Activated CD4-positive, alpha-beta T cell treated with anti-CD3 and anti-CD28 coated beads, Interleukin-2, amount 50 U/mL, for 48 hours (primary cell): ENCODE results near the gene ATP5PD.

ENCODE experiments used
- DNase-seq, 2 experiments: peaks; one replicate each; pipeline ENCODE4 v3.0.0-alpha.2; 2020

Gene ATP5PD

DNA sequence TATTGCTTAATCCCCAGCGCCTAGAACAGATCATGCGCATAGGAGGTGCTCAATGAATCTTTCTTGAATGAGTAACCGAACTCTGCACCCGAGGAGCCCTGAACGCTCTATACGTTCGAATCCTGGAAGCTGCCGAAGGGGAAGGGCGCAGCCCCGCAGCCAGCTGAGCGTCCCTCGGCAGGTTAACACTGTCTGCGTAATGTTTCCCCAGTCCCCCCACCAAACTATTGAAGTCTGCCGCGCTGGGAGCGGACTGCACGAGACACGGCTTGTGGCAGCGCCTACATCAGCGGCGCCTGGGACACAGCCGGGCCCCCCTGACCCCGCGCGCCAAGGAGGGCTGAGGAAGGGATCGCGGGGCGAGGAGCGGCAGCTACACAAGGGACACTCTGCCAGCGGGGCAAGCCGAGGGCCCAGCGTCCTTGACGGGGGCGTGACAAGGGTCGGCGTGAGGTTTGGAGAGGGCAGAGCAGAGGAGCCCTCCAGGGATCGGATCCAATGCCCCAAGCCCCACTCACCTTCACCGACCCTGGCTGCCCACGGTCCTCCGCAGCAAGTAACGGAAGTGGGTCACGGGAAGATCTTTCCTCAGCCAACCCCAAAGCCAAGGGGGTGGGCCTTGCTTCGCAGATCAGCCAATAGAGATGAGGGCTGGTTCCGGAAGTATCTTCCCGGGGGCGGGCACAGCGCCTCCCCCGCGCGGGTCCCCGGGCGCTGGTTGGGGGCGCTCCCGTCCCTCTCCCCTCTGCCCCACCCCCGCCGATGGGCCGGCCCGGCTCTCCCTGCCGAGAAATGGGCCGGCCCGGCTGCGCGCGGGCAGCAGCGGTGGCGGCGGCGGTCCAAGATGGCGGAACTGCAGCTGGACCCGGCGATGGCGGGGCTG is at the start of gene ATP5PD, which contains the start of gene KCTD2:
Gene ATP5PD (minus strand): TSS at position 563 of the 883 bp plus-strand sequence. CDS start 4,319 bp downstream, outside the sequence.
Gene KCTD2 (plus strand): TSS at position 819 of the 883 bp plus-strand sequence. CDS start 26 bp downstream, at position 845.
- peak; percentile 95 to 97 for DNase-seq

DNA sequence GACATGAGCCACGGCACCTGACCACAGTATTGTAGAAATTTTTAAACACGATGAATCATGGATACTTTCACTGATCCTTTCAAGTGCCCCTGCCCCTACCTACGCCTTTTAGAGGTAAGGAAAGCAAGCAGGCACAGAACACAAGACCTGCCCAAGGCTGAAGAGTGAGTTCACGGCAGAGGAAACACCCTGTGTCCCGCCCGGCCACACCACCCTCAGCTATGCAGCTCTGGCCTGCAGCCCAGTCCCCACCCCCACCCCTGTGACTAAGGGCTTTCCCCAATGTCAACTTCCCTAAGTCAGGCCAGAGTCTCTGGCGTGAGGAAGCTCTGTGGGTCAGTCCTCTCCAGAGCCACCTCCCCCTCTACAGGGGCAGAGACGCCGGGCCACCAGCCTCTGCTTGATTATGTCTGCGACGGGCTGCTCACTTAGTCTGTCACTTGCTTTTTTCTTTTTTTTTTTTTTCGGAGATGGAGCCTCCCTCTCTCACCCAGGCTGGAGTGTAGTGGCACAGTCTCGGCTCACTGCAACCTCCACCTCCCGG is 49.4 kb upstream of the ATP5PD start:
- DNase-seq, result no peak

DNA sequence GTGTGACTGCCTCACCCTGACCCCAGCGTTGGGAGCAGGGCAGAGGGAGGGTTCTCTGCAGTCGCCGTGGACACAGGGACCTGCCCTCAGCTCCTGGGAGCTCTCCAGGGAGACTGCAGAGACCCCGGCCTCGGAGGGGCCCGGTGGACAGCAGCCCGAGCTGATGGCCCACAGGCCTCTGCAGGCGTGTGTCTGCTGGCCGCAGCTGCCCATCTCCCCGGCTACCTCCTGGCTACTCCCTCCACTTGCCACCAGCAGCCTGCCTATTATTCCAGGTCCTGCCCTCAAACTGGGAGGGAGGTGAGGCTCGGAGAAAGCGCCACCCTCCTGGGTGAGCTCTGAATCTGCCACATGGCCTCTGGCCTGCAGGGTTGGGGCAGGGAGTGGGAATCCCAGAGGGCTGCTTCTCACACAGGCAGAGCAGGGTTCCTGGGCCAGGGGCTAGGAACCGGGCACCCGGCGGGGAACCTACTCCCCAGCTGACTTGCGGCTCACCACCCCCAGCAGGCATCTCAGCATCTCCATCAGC is 48.2 kb upstream of the ATP5PD start:
- no peak for DNase-seq

DNA sequence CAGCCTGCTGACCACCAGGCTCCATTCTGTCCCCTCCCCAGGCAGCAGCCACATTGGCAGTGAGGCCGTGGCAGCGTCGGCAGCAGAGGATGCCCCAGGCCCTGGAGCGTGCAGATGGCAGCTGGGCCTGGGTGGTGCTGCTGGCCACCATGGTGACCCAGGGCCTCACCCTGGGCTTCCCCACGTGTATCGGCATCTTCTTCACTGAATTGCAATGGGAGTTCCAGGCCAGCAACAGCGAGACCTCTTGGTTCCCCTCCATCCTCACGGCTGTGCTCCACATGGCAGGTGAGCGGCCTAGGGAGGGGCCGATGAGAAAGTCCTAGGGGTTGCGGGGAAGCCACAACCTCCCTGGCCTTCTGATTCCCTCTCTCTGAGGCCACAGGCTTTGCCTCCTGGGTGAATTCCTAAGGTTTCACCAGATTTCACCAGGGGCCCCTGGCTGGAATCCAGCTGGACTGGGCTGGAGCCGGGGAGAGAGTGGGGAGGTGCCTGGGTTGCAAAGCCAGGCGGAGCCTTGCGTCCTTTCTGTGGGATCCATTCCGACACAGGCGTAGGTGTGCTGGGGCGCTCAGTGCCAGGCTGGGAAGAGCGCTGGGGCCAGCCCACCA is 46.9 kb upstream of the ATP5PD start:
- DNase-seq, result no peak

DNA sequence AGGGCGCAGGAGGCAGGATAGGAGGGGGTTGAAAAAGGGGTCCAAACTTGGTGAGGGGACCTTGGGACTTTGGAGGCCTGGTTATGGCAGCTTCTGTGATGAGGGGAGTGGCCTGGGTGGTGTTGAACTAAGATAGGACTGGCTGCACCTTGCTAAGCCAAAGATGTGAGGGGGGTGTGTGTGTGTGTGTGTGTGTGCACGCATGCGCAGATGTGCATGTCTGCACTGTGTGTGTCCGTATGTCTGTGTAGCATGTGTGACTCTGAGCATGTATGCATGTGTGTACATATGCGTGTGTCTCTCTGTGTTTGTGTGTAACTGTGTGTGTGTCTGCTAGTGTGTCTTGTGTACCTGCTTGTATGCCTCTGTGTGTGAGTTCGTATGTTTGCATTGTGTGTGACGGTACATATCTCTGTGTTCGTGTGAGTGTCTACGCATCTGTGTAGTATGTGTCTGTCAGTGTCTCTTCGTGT is 45.1 kb upstream of the ATP5PD start:
- no peak for DNase-seq

DNA sequence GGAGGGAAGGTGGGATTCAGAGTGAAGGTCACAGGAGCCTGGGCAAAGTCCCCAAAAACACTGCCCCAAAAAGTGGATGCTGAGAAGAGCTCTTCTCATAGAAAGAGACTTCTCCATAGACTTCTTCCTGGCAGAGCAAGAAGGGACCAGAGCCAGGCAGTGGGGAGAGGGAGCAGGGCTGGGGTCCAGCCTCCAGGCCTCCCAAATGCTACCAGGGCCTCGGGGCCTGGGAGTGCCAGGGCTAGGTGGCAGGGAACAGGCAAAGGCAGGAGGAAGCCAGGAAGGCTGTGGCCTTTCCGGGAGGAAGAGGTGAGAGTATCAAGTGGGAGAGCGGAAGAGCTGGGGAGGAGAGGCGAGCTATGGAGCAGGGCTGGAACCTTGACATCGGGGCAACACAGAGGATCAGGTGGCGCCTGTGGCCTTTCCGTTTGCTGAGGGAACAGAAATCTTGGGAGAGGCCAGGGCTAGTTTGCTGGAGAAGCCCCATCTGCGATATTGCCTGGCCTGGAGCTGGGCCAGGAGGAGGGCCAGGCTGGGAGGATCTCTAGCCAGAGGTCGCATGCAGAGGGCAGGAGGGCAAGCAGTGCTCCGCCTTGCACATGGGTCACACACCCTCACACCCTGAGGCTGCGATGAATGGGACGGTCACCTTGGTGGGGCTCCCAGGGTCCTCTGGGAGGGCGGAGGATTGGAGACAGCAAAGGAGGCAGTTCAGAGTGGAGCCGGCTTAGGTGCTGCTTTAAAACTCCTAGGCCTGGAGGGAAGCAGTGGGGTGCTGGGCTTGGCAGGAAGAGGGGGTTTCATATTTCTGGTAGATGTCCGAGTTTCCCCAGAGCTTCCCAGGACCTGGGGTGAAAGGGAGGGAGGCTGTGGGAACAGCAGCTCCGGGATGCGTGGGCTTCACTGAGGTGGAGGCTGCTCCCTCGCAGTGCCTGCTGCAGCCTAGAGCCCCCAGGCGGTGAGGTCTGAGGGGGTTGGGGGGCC is 44.4 kb upstream of the ATP5PD start:
- DNase-seq, result no peak

DNA sequence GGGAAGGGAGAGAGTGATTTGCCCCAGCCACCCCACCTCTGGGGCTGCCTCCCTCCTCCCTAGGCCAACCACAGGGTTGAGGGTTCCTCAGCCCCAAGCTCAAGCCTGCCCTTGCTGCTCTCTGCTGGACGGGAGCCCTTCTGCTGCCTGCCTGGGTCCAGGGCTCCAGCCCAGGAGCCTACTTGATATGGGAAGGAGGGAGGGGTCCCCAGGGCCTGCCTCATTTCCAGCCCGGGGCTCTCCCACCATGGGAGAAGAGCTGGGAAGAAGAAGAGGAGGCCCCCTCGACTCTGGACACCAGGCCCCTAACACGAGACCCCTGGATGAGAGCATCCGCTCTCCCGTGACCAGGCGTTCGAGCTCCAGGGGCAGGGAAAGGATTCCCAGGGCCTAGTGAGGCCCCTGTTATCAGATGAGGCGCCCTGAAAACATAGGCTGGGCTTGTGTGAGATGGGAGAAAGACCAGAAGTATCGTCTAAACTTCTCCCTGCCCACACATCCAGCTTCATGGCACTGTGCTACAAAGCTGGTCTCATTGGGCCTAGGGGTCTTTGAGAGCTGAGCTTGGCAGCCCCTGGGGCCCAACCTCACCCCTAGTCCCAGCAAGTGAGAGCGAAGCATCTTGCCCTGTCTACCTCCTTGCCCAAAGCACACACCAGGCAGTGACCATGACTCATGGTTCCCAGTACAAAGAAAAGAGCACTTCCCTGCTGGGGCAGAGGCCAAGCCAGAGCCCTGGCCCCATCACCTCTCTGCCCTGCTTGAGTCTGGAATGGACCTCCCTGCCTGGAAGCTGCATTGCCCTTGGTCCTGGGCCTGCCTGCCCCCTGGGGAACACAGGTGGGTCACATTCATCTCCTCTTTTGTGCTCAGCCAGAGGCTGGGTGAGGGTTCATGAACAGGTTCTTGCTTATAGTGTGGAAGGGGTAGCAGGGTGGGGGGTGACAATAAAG is 42.0 kb upstream of the ATP5PD start:
- peak in 1 of 2 experiments; percentile 26 for DNase-seq

DNA sequence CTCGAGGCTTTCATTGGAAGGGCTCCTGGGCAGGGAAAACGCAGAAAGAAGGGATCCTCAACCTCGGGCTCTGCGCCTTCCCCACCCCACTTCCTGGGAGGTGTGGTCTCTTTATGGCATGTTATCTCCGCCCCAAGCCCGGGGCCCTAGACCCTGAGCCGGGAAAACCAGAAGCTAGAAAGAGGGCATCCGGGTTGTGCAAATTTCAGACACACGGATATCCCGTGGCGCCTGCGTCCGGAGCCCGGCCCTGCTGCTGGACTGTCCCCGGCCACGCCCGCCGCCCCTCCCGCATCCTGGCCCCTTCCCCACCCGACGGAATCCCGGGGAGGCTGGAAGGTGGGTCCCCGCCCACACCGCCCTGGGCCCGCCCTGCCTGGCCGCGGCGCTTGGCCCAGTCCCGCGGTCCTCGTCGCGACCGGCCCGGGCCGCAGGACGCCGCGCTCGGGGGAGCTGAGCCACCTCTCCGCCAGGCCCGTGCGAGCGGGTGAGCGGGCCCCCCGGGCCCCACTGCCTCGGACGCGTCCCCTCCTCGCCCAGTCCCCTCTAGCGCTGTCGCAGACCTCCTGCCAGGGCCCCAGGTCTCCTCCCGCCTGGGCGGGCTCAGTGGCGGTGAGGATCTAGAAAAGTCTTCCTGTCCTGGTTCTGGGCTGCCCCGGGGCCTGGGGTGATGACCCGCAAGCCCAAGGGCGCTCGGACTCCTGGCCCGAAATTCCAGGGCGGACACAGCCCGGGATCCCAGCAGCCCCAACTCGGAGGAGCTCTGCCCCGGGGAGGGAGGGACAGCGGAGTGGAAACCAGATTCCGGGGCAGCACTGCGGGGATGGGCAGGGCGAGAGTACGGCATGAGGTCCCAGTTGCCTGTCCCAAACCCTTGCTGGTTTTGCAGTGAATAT is 41.0 kb upstream of the ATP5PD start, which contains the start of gene SLC16A5:
Gene SLC16A5 (plus strand): TSS at position 397 of the 896 bp plus-strand sequence. CDS start 5,683 bp downstream, outside the sequence.
- peak; percentile 58 to 69 for DNase-seq

DNA sequence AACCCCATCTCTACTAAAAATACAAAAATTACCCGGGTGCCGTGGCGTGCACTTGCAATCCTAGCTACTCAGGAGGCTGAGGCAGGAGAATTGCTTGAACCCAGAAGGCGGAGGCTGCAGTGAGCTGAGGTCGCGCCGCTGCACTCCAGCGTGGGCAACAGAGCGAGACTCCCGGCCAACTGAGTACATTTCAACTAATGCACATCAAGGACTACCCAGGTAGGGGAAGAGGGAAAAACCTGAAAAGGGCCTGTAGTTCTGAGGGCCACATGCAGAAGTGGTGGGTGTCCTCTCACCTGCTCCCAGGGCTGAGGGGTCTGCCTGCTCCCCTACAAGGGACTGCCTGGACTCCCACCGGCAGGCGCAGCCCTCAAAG is 40.4 kb upstream of the ATP5PD start:
- DNase-seq, result no peak

DNA sequence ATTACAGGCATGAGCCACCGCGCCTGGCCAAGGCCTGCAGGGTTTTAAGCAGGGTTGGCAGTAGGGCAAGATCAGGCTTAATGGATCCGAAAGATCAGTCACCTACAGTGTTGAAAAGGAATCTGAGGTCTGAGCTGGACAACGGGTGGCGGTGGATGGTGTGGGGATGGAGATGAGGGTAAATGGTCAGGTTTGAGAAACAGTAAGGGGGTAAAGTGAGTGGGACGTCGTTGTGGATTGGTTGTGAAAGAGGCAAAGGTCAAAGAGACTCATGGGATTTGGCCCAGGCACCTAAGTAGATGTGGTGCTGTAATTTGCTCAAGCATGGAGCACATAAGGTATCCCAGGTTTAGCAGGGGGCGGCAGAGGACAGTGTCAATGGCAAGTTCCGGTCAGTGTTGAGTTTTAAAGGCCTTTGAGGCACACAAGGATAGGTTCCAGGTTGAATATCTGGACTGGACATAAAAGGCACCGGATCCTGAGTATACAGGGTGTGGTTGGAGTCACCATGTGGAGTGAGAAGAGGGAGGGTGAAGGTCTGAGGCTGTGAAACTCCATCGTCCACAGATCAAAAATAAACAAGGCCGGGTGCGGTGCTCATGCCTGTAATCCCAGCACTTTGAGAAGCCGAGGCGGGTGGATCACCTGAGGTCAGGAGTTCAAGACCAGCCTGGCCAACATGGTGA is 39.9 kb upstream of the ATP5PD start:
- no peak for DNase-seq

DNA sequence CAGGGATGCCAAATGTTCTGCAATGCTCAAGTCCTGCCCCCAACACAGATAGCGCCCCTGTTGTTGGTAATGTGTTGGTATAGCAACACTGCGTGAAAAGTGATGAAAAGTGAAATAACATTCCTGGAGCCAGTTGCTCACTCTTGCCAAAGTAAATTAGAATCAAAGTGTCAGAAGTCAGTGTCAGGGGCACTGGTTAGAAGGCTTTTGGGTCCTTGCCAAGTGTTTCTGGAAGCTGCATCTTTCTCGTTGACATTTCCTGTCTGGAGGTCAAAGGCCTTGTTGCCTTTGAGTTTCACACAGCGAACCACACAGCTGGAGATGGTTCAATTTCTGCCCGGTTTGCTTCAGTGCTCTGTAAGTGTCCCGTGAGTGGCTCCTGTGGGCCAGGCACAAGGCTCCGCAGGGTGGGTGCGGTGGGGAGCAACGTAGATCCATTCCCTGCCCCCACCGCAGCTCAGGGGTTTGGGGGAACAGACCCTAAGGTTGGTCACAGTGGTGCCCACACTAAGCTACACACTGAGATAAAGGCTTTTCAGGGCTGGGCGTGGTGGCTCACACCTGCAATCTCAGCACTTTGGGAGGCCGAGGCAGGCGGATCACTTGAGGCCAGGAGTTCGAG is 37.4 kb upstream of the ATP5PD start:
- DNase-seq, result no peak

DNA sequence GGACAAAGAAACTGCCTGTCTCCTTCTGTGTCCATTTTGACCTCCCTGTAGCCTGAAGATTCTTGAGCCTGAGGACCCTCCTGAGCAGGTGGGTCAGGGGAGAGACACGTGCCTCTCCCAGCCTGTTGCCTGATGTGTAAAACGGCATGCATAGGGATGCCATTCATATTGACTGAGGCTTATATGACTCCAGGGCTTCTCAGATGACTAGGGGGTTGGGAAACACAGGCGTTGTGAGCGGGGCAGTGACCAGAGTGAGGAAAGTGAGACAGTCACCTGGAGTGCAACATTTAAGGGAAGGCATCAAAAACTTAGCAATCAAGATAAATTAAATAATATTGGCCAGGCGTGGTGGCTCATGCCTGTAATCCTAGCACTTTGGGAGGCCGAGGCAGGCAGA is 35.9 kb upstream of the ATP5PD start:
- DNase-seq, result no peak

DNA sequence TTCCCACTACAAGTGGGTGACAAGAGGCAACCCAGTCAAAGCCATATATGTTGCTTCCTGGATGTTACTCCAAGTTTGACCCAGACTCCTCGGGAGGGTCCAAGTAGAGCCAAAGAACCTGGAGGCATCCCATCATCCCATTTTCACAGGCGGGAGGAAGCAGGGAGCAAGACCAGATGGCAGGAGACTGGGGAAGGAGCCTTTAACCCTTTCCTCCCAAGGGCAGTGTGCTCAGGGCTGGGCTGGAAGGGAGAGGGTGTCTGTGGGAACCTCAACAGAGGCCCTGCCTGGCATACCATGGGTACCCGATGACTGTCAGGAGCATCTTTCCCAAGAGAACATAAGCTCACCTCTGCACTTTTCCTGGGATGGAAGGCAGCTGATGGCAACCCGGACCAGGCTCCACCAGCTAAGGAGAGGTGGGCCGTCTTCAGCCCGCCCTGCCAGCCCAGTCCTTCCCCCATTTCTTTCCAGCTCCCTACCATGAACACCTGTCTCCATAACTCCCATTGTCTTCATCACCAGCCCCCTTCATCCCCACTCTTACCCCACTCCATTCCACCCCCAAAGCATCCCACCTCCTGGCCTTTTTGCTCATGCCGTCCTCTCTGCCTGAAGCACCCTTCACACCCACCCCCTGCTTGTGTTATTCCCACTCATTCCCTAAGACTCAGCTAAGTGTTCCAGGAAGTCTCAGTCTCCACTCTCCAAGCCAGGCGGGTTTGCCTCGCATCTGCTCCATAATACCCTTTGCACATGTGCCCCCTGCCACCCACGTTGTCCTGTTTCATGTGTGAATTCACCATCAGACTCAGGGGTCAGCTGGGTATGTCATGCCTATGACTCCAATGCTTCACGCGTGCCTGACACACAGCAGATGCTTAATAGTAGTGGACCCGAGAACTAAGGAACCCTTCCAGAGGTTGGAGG is 35.1 kb upstream of the ATP5PD start:
- DNase-seq, result no peak

DNA sequence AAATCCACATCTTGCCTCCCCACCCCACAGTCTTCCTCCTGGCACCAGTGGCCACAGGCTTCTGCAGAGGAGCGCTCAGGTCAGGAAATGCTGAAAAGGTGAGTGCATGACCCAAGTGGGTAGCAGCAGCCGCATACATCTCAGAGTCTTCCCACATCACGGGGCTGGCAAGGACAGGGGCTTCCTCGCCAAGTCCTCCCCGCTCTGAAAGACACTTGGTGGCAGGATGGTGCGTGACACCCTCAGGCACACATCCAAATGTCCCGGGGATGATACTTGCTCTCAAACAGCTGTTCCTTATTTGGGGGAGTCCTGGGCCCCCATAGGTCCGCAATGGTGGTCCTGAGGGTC is 32.2 kb upstream of the ATP5PD start:
- DNase-seq, result no peak

DNA sequence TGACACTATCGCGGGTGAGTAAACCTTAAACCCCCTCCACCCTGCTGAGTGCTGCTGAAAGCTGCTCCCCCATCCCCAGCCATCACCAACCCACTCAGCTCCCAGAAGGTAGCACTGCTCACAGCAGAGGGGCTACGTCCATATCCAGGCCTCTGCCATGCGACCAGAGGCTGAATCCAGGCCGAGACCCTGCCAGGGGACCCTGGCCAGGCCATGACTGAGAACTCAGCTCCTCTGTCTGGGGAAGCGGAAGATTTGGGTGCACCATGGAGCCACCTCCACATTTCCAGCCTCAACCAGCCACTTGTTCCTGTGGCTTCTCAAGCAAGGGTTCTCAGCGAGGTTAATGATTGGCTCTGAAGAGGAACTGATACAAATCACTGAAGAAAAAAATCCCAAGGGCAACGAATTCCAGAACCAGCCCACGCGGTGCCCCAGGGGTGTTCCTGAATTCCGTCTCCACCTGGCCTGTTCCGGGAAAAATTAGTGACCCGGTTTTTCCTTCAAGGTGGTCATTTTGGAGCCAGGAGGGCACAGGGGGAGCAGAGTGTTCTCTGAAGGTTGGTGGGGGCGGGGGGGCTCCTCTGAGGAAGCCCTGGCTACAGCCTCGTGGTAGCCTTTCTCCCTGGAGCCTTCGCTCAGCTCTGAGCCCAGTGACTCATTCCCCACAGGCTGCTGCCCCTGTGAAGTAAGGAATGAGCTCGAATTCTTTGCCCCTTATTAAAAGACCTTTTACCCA is 31.7 kb upstream of the ATP5PD start:
- peak in 1 of 2 experiments; percentile 18 for DNase-seq

DNA sequence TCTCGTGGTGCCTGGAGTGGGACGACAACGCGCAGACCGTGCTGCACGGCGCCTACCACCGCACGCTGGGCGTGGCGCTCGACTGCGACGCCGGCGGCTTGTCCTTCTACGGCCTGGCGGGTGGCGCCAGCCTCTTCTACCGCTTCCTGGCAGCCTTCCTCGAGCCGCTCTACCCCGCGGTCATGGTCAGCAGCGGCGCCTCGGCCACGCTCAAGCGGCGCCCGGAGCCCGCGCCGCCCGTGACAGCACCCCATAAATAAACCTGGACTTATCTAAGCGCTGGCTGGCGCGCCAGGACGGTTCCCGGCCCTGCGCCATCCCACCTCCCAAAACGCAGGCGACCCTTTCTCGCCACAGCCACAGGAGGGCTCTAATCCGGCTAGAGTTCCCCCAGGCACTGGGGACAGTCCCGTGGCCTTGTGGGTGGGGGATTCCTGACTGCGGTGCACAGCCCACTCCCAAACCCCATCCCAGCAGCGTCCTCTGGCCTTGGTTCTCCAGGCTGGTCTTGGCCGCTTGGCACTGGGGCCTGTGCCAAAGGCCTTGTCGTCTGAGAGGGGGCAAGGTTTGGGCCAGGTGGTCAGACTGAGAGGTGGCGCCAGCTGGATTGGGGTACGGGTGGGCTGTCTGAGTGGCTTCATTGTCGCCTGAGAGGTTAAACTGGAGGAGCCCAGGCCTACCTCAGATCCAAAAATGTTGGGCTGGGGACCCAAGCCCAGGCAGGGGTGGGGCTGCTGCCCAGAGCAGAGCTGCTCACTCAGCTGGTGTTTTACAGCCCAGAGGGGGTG is 30.9 kb upstream of the ATP5PD start:
- DNase-seq, result peak; percentile 57 to 66
